Dermis microvascular lymphatic vessel endothelial cell (primary cell): ENCODE data around the gene DSCAML1. TPM values are rescaled to one million over a fixed set of nuclear protein-coding genes. Genes with fewer than 3 reads are reported as not detected.
A peak's percentile ranks its signal among the peaks of the same experiment; 100 is the strongest.

Experiments
- DNase-seq, 2 donors: peaks; one replicate each; pipeline versions ENCODE4 v3.0.0 to v3.0.0-alpha.2; 2010; ENCODE audit warnings: low read depth in 2 of 2
- total RNA-seq: library from RNA; depleted of rRNA; stranded (reverse); fragments of >200 nt; gene quantifications from 2 replicates; pipeline ENCODE4 v1.2.1, GENCODE V29; 2014

The DSCAML1 gene
- total RNA-seq, 1 donor from 2014 or later, result not detected

GRCh38 chr11:117453886-117454563 lies 343.0 kb downstream of the DSCAML1 start:
- DNase-seq, result no peak

GRCh38 chr11:117449111-117449693 lies 347.8 kb downstream of the DSCAML1 start:
- no peak for DNase-seq

GRCh38 chr11:117444711-117445658 lies 352.0 kb downstream of the DSCAML1 start:
- DNase-seq, result no peak

- no peak for DNase-seq
These were observed 352.8 kb downstream of the DSCAML1 start for GRCh38 chr11:117444256-117444655.

- peak in 1 of 2 donors; percentile 39 for DNase-seq
These were observed 353.5 kb downstream of the DSCAML1 start for GRCh38 chr11:117443266-117444186.

- DNase-seq, result no peak
These were observed 354.2 kb downstream of the DSCAML1 start for GRCh38 chr11:117442869-117443239.

- DNase-seq, result no peak
These were observed 354.8 kb downstream of the DSCAML1 start for GRCh38 chr11:117442049-117442868.

- no peak for DNase-seq
These were observed 355.7 kb downstream of the DSCAML1 start for GRCh38 chr11:117441146-117441975.

- no peak for DNase-seq
These were observed 356.8 kb downstream of the DSCAML1 start for GRCh38 chr11:117440258-117440657.

GRCh38 chr11:117439256-117439655 lies 357.8 kb downstream of the DSCAML1 start:
- DNase-seq, result no peak

- no peak for DNase-seq
These were observed 358.5 kb downstream of the DSCAML1 start for GRCh38 chr11:117438371-117439000.

GRCh38 chr11:117437791-117438130 lies 359.3 kb downstream of the DSCAML1 start:
- no peak for DNase-seq

GRCh38 chr11:117437041-117437790 lies 359.8 kb downstream of the DSCAML1 start:
- DNase-seq, result no peak

GRCh38 chr11:117435326-117435725 lies 361.7 kb downstream of the DSCAML1 start:
- DNase-seq, result no peak

- no peak for DNase-seq
These were observed 362.5 kb downstream of the DSCAML1 start for GRCh38 chr11:117434481-117434880.

GRCh38 chr11:117433717-117434116 lies 363.3 kb downstream of the DSCAML1 start:
- DNase-seq, result no peak

- DNase-seq, result no peak
These were observed 365.6 kb downstream of the DSCAML1 start for GRCh38 chr11:117431436-117431835.

- DNase-seq, result no peak
These were observed 366.6 kb downstream of the DSCAML1 start for GRCh38 chr11:117430293-117430955.
